Amniotic epithelial cell (primary cell): ENCODE data around the gene SCAF11.

ENCODE experiments used
- DNase-seq: peaks from one replicate; pipeline ENCODE4 v3.0.0-alpha.2; 2010; ENCODE audit warnings: low read depth

SCAF11 gene

DNA sequence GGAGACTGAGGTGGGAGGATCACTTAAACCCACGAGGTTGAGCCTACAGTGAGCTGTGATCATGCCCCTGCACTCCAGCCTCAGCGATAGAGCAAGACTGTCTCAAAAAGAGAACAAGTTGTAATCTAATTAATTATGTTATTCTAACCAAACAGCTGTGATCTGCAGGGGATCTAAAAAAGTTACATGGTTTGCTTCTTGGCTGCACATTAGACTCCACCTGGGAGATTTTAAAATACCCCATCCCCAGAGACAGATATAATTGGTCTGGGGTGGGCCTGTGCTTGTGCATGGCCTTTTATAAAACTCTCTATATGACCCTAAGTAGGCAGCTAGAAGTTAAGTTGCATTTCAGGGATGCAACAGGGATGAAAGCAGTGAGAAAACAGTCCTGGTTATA is 76.7 kb downstream of the SCAF11 start:
- no peak for DNase-seq

GRCh38 chr12:45912774-45913173 is 77.6 kb downstream of the SCAF11 start:
- no peak for DNase-seq

GRCh38 chr12:45909041-45909713 is 81.2 kb downstream of the SCAF11 start:
- no peak for DNase-seq

- DNase-seq = no peak
Measured at GRCh38 chr12:45907955-45908354, 82.4 kb downstream of the SCAF11 start.

DNA sequence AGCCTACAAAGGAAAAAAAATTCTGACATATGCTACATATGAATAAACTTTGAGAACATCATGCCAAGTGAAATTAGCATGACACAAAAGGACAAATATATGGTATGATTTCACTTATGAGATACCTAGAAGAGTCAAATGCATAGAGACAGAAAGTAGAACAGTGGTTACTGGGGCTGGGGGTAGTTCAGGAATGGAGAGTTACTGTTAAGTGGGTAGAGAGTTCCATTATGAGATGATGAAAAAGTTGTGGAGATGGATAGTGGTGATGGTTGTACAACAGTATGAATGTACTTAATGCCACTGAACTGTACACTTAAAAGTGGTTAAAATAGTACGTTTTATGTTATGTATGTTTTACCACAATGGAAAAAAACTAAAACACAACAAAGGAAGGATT is 92.3 kb downstream of the SCAF11 start:
- no peak for DNase-seq

DNA sequence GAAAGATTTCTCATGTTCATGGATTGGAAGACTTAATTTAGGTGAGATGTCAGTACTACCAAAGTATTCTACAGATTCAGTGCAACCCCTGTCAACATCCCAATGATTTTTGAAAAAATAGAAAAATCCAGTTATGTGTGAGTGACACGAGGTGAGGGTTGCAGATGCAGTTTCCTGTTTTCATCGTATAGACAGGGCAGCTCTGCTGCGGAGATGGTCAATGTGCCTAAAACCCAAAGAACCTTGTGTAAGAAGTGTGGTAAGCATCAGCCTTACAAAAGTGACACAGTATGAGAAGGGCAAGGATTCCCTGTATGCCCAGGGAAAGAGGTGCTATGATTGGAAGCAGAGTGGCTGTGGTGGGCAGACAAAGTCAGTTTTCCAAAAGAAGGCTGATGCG is 94.4 kb downstream of the SCAF11 start:
- no peak for DNase-seq

- DNase-seq = peak; percentile 39
Measured at GRCh38 chr12:45893240-45893639, 97.1 kb downstream of the SCAF11 start.

DNA sequence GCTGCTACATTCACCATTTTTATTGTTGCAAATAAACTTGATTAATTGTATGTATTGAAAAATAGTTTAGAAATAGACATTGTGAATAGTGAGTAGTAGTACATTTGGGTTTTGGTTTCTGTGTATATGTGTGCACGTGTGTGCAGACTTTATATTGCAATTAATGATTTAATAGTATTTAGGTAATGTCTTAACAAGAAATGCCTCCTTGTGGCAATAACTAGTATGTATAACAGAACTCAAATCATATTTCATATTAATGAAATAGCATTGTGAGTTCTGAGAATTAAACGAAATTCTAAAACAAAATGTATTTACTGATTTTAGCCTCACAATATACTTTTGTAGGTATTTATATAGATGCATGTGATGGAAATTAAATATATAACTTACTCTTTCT is 100.1 kb downstream of the SCAF11 start:
- no peak for DNase-seq

DNA sequence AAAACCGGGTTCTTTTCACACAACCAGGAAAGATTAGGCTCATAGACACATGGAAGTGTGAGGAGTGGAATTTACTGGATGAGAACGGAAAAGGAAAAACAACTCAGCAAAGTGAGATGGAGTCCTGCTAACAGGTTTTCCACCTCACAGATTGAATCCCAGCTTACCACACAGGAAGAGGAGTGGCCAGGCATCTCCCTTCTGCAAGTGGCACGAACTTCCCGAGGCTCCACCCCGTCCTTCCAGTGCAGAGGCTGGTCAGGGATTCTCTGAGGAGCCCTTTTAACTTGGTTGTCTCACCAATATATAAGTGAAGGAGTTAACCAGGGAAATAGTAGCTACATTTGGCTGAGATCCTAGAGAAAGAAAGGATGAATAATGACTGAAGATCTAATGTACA is 102.8 kb downstream of the SCAF11 start:
- DNase-seq = no peak

GRCh38 chr12:45886685-45887084 is 103.7 kb downstream of the SCAF11 start:
- no peak for DNase-seq

- DNase-seq = peak; percentile 5
Measured at GRCh38 chr12:45883187-45883586, 107.2 kb downstream of the SCAF11 start.

GRCh38 chr12:45880533-45880932 is 109.8 kb downstream of the SCAF11 start:
- DNase-seq = no peak

DNA sequence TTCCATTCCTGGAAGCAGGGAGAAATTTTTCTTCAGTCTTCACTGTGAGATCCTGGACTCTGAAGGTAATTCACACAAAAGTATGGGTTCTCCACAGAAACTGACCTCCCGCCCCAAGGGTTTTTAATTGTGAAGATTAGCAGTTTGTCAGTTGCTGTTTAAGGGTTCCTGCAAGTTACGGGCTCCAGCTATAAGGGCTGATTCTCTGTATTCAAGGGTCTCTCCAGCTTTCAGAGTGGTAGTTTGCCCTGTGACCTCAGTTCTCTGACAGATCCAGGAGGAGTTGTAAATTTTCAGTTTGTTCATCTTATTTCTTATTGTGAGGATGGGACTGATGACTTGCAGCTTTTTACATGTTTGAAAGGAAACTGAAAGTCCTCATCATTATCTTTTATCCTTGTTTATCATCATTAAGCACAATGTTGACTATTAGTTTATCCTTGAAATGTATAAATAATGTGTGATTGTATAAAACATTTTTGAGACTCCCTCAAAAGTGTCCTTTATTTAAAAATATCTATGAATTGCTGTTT is 110.9 kb downstream of the SCAF11 start:
- no peak for DNase-seq

- peak; percentile 24 for DNase-seq
Measured at GRCh38 chr12:45878630-45879255, 111.6 kb downstream of the SCAF11 start.

DNA sequence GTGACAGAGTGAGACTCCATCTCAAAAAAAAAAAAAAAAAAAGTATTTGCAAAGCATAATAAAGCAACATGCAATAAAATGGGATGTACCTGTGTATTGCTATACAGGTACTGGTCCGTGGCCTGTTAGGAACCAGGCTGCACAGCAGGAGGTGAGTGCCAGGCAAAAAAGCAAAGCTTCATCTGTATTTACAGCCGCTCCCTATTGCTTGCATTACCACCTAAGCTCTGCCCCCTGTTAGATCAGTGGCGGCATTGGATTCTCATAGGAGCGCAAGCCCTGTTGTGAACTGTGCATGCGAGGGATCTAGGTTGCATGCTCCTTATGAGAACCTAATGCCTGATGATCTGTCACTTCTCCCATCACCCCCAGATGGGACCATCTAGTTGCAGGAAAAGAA is 113.3 kb downstream of the SCAF11 start:
- DNase-seq = no peak

DNA sequence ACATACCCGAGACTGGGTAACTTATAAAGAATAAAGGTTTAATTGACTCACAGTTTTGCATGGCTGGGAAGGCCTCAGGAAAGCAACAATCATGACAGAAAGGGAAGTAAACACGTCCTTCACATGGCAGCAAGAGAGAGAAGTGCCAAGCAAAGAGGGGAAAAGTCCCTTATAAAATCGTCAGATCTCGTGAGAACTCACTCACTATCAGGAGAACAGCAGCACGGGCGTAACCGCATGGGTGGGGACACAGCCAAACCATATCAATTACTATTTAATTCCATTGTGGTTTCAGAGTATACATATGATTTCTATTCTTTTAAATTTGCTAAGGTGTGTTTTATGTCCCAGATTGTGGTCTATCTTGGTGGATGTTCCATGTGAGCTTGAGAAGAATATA is 117.9 kb downstream of the SCAF11 start:
- DNase-seq = no peak
